ENCODE results near the gene IL6.

DNA sequence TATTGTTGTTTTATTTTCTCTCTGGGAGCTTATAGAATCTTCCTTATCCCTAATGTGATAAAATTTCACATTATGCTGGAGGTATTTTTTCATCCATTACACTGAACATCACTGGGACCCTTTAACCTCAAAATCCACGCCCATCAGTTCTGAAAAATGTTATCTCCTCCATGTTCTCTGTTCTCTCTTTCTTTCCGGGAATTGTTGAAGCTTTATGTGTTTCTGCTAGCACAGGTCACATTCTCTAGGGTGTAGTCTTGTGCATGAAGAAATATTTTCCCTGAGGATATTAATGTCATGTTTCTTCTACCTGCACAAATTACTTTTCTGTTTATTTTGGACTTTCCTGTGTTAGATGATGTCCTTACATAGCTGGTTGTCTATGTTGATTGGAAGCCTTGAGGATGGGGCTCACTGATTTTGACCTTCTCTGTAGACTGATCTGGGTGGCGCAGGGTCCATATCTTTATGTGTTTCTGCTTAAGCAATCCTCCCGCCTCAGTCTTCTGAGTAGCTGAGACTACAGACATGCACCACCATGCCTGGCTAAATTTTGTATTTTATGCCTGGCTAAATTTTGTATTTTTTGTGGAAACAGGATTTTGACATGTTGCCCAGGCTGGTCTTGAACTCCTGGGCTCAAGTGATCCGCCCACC lies 31.4 kb upstream of the IL6 start:
- TF ChIP-seq EZH2phosphoT487 (IDR thresholded peaks at IDR 0.05; ENCODE audit: borderline replicate concordance, low read length) (no peak), CTCF (conservative IDR thresholded peaks at IDR 0.05; ENCODE audit: low read depth, low read length) (no peak)

All from PC-3 (cell line).